GM19023 (cell line): ENCODE measurements around the gene GATAD2A.
"Not testable (repeated sequence)": the region's sequence is repeated elsewhere in the genome, so short reads cannot be mapped to it uniquely, and the experiment has no call there.

Source experiments
- ATAC-seq: cut with Tn5 transposase; IDR thresholded peaks from one replicate; pipeline ENCODE4 v1.9.1; 2021; ENCODE audit warnings: mild to moderate bottlenecking, moderate library complexity; ENCODE audit not compliant: unreplicated experiment

Gene GATAD2A

DNA sequence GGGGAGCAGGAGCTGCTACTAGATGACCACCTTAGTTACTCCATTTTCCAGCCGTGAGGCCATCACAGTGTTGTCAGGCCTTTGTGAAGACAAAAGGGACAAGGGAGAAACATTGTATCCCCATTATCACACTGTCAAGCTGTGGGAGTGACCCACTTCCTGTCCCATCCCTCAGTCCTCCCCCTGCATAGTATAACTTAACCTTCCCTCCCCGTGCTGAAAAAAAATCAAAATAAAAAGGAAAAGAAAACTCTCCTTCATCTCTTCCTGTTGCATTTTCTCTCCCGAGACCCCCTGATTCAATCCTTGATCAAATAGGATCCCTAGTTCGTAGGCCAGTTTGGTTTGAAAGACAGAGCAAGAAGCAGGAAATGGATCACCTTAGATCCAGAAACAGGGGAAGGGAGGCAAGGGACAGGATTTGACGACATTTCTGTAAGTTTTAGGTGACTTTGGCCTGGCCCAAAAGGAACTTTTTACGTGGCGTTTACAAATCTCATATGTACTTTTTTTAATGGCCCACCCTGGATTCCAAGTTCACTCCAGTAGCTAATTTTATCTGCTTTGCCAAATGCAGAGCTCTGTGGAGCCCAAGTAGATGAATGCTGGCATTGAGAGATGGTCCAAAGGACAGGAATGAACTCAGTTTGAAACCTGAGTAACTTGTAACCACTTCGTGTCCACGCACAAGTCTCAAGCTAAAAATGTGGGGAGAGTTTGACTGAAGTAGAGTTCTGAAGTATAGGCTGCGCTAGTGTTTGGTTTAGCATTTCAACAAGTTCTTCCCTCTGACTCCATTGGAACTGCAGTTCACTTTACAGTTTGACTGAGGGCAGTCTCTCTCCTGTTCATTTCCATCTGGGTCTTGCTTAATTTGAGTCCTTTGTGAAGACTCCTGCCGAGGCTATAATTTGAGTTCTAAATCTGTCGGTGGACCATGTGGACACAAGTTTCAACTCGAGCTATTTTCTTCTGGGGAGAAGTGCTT, 16.6 kb upstream of the GATAD2A start:
- ATAC-seq, result no peak

DNA sequence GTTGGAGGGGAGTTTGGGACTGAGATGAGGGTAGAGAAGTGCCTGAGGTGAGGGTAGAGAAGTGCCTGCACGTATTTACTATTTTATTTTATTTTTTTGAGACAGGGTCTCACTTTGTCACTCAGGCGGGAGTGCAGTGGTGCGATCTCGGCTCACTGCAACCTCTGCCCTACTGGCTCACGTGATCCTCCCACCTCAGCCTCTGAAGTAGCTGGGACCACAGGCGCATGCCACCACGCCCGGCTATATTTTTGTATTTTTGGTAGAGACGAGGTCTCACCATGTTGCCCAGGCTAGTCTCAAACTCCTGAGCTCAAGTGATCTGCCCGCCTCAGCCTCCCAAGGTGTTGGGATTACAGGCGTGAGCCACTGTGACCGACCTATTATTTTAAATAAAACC, 15.8 kb upstream of the GATAD2A start:
- ATAC-seq, result not testable (repeated sequence)

DNA sequence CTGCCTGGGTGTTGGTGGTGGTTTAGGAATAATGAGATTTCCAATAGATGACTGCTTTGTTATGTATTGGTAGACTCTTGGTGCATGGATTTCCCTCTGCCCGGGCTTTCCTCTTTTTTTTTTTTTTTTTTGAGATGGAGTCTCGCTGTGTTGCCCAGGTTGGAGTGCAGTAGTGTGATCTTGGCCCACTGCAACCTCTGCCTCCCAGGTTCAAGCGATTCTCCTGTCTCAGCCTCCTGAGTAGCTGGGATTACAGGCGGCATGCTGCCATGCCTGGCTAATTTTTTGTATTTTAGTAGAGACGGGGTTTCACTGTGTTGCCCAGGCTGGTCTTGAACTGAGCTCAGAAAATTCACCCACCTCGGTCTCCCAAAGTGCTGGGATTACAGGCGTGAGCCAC, 11.1 kb upstream of the GATAD2A start:
- not testable (repeated sequence) for ATAC-seq

DNA sequence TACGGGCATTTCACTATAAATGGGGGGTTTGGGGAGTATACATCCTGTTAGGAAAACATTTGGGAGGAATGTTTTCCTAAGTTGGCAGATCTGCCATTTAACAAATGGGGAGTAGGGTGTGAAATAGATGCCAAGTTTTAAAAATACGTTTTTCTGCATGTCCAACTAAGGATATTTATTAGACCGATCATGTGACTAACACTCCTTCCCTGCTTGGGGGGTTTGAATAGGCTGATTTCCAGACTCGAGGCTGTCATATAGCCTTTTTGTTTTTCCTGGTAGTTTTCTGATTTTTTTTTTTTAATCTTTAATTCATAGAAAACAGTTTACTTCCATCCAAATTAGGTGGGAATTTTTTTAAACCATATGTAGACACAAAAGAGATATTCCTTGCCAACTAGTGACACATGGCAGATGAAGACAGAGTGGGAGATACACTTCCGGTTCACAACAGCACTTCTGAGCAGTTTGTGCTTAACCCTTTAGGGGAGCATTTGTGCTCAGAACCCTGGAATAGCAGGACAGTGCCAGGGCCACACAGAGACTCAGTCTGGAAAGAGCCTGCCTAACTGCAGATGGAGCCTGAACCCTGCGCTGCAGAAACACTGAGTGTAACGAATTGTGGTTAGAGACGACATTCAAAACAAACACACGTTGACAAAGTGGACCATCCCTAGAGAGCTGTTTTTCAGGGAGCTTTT, 5.6 kb upstream of the GATAD2A start:
- no peak for ATAC-seq

DNA sequence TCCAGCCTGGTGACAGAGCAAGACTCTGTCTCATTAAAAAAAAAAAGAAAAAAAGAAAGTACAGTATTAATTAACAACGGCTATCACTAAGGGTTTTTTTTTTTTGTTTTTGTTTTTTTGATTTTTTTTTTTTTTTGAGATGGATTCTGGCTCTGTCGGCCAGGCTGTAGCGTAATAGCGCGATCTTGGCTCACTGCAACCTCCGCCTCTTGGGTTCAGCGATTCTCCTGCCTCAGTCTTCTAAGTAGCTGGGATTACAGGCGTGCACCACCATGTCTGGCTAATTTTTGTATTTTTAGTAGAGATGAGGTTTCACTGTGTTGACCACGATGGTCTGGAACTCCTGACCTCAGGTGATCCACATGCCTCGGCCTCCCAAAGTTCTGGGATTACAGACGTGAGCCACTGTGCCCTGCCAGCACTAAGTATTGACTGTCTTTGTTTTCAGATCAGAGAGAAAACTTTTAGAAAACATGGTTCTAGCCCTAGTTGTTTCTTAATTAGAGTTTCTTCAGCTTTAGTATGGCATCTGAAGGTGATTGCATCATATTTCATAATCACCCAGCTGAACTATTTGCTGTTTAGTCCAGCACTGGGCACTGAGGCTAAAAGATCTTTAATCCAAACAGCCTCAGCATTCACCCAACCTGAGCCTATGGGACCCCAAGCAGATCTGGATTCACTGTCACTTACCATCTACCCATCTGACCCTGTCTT, 2.7 kb upstream of the GATAD2A start:
- no peak for ATAC-seq

DNA sequence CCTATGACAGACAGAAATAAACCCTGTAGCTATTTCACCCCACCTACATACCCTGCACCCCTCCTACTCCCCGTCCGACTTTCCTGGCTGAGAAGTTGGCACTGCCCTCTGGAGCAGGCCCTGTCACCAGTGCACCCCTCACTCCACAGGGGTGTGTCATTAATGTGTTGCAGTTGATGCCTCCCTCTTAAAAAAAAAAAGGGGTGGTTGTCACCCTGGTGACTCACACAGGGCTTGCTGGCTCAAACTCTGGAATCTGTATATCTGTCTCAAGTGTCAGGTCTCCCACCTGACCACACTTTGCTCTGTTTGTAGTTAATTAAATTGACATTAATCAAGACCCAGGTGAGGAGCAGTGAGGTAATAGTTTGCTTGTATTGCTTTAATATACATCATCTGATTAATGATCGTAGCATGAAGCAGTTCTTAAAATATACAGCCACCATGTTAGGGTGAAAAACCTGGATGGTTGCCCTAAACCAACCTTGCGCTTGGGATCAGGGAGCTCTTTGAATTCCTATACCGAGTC, 2.0 kb upstream of the GATAD2A start:
- no peak for ATAC-seq

DNA sequence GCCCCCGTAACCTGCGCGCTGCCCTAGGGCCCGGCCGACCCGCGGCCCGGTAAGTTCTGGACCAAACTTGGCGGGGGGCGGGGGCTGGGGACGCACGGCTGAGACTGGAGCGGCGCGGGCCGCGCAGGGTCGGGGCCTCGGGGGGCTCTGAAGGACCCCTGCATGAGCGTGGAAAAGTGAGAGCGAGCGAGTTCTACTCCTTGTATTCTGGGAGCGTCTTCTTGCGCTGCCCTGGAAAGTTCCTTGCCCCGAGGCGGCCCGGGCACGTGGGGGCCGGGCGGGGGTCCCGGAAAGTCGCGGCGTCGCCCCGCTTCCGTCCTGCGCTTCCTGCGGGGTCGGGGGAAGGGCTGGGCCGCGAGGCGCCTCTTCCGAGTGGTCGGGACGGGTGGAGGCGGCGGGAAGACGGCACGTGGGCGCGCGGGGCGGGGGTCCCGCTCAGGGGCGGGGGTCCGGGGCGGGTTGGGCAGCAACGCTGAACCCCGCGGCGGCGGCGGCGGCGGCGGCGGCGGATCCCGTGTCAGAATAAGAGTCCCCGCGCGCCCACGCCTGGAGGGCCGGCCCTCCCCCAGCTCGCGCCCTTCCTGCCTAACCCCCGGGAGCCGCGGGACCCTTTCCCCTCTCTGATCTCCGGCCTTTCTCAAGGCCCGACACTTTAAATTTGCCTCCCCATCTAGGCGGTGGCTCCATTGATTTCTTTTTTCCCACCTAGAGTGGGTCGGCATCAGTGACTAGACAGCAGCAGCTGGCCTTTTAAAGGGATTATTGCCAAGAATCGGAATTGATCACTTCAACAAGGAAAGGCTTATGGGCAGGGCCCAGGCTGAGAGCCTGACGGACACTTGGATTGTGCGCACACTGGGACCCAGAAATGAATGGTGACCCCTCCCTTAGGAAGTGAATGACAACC, 749 bp downstream of the GATAD2A start:
- ATAC-seq, result no peak

DNA sequence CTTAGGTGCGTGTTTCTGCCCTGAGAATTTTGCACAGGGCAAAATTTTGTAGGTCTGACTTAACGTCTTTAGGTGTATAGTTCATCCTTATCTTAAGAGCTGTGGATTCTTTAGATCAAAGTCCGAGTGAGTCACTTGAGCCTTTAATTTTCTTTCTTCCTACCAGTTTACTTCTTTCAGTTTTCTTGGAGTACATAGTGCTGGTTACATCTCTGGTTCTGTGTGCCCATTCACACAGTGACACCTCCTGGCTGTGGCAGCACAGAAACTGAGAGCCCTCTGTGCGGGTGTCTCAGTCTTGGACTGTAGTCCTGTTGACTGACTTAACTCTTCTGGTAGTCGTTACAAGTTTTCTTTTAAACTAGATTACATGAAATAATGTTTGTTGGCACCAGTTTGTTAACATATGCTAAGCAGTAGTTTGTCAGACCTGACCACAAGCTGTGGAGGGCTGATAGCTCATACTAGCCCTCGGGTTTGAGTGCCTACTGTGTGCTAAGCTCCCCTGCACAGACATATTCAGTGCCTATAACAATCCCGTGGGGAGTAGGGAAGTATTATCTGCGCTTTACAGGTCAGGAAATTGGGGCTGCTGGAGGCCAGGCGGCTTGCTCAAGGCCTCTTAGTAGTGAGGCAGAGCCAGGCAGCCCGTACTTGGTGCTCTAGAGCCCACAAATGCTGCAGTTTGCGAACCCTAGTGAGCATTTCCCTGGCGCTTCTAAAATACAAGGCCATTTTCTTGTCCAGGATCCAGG, 1.6 kb downstream of the GATAD2A start:
- peak; percentile 25 for ATAC-seq

DNA sequence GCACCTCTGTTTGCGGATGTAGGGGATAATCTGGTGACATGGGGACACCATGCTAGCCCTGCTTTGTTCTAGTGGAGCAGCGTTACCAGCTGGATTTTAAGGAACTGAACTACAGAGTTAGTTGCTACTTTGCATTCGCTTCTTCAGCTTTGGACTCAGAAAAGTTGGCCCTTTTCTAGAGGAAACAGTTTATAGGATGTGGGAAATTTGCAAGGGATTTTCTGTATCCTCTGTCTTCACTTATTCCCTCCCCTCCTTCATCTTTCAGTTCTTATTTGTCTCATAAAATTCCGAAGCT, 2.1 kb downstream of the GATAD2A start:
- ATAC-seq, result no peak

DNA sequence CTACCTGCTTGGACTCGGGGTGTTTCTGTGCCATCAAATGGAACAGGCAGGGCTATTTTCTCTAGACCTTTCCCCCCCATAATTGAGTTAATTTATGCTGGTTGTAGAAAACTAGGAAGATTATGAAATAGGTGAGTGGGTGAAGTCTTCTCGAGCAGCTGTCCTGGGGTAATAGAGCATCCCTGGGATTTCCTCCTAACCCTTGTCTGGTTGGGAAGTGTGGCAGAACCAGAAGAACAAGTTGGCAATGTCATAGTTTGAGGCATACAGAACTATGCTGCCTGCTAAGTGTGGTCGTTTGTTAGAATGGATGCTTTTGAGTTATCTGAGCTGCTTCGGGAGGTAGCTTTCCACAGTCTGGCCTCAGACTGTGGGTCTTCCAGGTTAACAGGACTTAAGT, 3.7 kb downstream of the GATAD2A start:
- no peak for ATAC-seq

DNA sequence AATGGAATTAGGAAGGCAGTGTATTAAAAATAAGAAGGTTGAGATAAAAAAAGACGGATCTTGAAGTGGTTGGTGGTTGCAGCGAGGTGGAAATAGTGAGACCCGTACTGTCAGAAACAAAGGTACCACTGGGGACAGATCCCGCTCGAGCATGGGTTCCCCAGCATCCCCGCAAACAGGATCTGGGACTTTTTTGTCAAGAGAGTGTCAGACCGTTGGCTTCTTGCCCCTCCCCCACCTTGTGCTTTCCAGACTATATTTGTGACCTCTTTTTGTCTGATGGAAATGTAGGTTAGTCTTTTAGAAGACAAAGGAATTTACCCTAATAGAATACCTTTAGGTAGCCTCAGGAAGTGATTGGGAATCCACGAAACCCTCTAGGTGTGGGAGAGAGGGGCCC, 4.2 kb downstream of the GATAD2A start:
- no peak for ATAC-seq

DNA sequence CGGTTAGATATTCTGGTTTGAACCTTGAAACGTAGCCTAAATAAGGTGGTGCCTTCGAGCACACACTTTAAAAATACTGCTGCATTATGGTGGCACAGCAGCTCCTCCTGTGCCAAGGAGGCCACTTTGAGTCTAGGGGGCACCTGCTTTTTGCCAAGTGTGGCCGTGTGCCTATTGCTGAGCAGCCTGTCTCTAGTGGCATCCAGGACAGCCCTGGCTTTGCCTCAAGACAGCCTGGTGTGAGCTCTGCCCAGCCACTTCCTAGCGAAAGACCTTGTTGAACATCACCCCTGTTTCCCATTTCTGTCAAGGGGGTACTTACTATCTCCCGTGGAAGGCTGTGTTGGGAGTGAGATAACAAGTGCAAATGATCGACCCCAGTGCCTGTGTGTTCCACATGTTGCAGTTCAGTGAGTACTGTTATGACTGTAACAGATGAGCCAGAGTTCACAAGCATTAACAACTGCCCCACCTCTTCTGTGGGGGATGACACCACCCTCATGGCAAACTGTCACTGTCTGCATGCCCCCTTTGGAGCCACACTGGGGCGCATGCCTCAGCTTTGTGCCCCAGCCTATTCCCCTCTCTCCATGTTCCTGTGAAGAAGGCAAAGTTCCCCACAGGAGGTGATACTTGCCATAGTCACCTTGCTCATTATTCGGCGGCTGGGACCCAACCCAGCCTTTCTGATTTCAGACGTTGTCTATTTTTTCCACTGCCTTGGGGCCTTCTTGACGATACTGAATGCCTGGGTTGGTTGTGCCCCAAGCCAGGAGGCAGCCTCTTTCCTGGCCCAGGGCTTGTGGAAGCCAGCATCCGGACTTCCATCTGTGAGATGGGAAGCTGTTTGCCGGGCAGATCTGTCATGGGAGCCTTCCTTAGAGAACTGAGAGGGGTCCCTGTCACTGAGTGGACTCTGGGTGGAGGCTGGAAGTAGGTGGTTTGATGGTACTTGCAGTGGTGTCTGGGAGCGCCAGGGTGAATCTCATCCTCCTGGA, 5.4 kb downstream of the GATAD2A start:
- peak; percentile 42 for ATAC-seq

DNA sequence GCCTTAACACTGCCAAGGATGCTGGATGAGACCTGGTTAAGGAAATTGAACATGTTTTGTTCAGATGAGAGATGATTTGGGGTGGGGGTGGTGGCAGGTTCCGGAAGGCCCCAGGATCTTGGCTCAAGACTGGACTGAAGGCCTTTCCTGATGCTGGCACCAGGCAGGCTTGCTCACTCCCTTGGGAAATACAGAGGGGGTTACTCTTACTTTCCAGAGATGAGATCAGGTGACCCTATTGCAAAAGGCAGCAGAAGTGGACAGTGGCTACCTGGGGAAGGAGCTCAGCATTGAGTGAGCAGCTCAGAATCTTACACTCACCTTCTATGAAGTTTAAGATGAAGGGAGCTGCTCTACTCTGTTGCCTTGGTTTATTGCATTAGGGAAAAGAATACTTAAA, 10.8 kb downstream of the GATAD2A start:
- no peak for ATAC-seq

DNA sequence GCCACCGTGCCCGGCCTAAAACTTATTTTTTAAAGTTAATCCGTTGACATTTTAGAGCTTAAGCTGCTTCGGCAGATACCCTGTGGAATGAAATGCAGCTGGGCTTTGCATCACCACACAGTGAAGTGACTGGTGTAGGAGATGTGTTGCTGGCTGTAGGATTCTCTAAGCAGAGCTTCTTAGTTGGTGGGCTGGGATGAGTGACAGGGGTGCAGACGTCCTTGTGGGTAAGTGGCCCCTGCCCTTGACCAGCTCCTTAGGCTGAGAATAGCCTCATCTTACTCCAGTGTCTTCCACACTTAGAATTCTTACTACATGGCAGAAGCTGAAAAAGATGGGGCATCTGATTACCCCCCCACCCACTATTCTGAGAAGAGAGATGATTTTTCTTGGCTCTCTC, 11.6 kb downstream of the GATAD2A start:
- ATAC-seq, result no peak

DNA sequence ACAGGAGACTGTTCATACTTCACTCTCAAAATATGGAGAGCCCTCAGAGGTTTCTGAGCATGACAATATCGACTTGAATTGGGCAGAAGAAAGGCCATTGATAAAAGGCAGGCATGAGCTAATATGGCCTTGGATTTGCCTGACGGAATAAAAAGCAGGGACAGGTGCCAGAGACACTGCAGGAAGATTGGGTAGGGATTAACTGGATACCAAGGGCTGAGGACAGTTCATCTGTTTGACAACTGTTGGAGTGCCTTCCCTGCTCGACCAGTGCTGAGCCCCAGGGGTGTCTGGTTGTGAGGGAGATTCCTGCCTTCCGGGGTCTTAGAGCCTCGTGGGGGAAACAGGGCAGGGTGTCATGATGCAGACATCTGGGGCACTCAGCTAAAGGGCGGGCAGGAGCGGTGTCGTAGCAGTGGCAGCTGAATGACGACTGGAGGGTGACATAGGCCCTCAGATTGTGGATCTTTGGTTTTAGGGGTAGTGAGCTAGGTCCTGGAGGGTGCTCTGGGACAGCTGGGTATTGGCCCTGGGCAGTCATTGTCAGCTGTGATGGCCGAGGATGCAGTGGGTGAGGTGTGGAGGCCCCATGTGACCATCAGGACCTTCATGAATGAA, 12.3 kb downstream of the GATAD2A start:
- ATAC-seq, result no peak

DNA sequence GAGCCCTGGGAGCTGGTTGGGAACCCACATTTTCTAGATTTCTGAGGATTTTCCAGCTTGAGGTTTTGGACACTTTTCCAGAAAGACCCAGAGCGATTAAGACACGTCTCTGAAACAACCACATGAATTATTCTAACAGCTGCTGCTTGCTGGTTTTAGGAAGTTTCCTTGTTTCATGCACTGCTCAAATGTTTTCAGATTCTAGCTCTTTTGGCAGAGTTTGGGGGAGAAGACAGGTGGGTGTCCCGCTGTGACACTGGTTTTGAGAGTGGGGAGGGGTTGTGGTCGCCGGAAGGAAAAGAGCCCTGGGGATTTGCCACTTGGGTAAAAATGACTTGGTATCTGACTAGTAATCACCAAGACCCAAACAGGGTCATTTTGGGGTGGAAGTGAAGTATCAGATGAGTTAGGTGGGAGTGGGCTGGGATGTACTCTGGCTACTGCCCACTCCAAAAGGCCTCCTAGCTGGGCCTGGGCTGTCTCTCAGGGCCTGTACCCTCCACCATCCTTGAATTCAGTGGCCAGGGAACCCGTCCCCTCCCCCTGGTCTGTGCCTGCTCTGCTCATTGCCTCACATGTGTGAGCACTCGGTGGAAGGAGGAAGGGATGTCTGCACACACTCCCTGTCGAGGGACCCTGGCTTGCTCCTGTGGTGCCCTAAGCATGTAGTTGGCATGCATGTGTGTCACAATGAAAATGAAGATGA, 13.2 kb downstream of the GATAD2A start:
- ATAC-seq, result no peak

DNA sequence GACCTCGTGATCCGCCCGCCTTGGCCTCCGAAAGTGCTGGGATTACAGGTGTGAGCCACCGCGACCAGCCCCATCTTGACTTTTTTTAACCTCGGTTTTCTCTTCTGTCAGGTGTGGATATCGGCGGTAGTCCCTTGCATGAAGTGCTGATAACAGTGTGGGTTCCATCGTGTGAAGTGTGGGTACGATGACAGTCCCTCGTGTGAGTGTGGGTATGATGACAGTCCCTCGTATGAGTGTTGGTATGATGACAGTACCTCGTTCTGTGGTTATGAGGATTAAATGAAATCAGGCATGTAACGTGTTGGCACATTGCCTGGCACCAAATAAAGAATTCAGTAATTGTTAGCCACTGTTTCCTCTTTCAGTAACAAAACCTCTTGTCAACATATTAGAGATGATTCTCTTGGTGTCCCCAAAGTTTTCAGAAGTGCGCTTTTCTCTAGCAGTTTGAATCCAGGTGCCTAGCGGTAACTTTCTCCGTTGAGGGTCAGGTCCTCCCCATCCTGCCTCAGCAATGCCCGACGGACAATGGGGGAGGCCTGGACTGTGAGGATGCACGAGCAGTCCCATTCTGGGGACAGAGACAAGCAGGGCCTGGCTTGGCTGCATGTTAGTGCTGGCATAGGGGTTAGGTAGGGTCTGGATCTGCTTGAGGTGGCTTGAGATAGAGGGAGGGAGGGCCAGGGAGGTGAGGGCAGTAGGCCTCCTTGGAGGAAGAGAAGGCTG, 15.3 kb downstream of the GATAD2A start:
- no peak for ATAC-seq
